ENCODE results near the gene ARHGAP29.

GRCh38 chr1:94276988-94277434, 39.6 kb upstream of the ARHGAP29 start:
- TF ChIP-seq CTCF (conservative IDR thresholded peaks at IDR 0.05; ENCODE audit: low read length) (no peak), EZH2phosphoT487 (IDR thresholded peaks at IDR 0.05; ENCODE audit: borderline replicate concordance) (no peak)

Measured in Loucy (cell line).